H9 (cell line): ENCODE data around the gene PDE1C. TPM values are rescaled to one million over a fixed set of nuclear protein-coding genes. Genes with fewer than 3 reads are reported as not detected.

ENCODE experiments used
- DNase-seq: peaks from one replicate; pipeline ENCODE4 v3.0.0-alpha.2; 2017
- H2AFZ ChIP-seq: one replicate; pipeline ENCODE4 v1.6.1; 2013; ENCODE audit warnings: mild to moderate bottlenecking, low read length, control low read depth, moderate library complexity
- H2AK5ac ChIP-seq: 2 replicates; pipeline ENCODE4 v1.6.1; 2013; ENCODE audit warnings: low read length, control low read depth, mixed read lengths; ENCODE audit not compliant: insufficient read length
- H2BK120ac ChIP-seq: one replicate; pipeline ENCODE4 v1.6.1; 2013; ENCODE audit warnings: low read depth, mild to moderate bottlenecking, low read length, control low read depth, inconsistent platforms; ENCODE audit not compliant: poor library complexity, severe bottlenecking
- H2BK12ac ChIP-seq: 2 replicates; pipeline ENCODE4 v1.6.1; 2013; ENCODE audit warnings: low read length, control low read depth, mixed read lengths, low read depth; ENCODE audit not compliant: insufficient read length
- H2BK15ac ChIP-seq: 2 replicates; pipeline ENCODE4 v1.6.1; 2013; ENCODE audit warnings: low read depth, low read length, control low read depth
- H2BK20ac ChIP-seq: one replicate; pipeline ENCODE4 v1.6.1; 2013; ENCODE audit warnings: low read depth, mild to moderate bottlenecking, low read length, control low read depth, inconsistent platforms; ENCODE audit not compliant: poor library complexity, severe bottlenecking
- H2BK5ac ChIP-seq: 2 replicates; pipeline ENCODE4 v1.6.1; 2013; ENCODE audit warnings: low read length, control low read depth, mixed read lengths; ENCODE audit not compliant: insufficient read length
- H3K14ac ChIP-seq: 2 replicates; pipeline ENCODE4 v1.6.1; 2013; ENCODE audit warnings: low read length, control low read depth; ENCODE audit not compliant: insufficient read depth
- H3K18ac ChIP-seq: 2 replicates; pipeline ENCODE4 v1.6.1; 2013; ENCODE audit warnings: low read depth, mild to moderate bottlenecking, mixed read lengths, low read length, control low read depth; ENCODE audit not compliant: insufficient read length
- H3K23ac ChIP-seq: 2 replicates; pipeline ENCODE4 v1.6.1; 2013; ENCODE audit warnings: low read length, control low read depth, mixed read lengths, low read depth; ENCODE audit not compliant: insufficient read length
- H3K23me2 ChIP-seq: 2 replicates; pipeline ENCODE4 v1.6.1; 2013; ENCODE audit warnings: low read depth, mild to moderate bottlenecking, mixed read lengths, low read length, control low read depth; ENCODE audit not compliant: insufficient read length, poor library complexity, severe bottlenecking
- H3K27ac ChIP-seq: 2 replicates; pipeline ENCODE4 v1.5.1; 2013; ENCODE audit warnings: low read length, control low read depth, mixed read lengths, low read depth; ENCODE audit not compliant: insufficient read length
- H3K27me3 ChIP-seq: 2 replicates; pipeline ENCODE4 v1.6.1; 2013; ENCODE audit warnings: low read length, control low read depth, inconsistent platforms; ENCODE audit not compliant: insufficient read depth
- H3K4ac ChIP-seq: 2 replicates; pipeline ENCODE4 v1.6.1; 2013; ENCODE audit warnings: low read depth, mild to moderate bottlenecking, control low read depth, inconsistent platforms, low read length, moderate library complexity
- H3K4me1 ChIP-seq: 2 replicates; pipeline ENCODE4 v1.6.1; 2013; ENCODE audit warnings: low read length, control low read depth, inconsistent platforms; ENCODE audit not compliant: insufficient read depth
- H3K4me2 ChIP-seq: 2 replicates; pipeline ENCODE4 v1.6.1; 2013; ENCODE audit warnings: low read length, control low read depth, mixed read lengths; ENCODE audit not compliant: insufficient read length, insufficient read depth
- H3K56ac ChIP-seq: 2 replicates; pipeline ENCODE4 v1.6.1; 2013; ENCODE audit warnings: low read depth, mild to moderate bottlenecking, mixed read lengths, low read length, control low read depth; ENCODE audit not compliant: insufficient read length
- H3K79me1 ChIP-seq: 2 replicates; pipeline ENCODE4 v1.6.1; 2013; ENCODE audit warnings: low read depth, mild to moderate bottlenecking, moderate library complexity, low read length, control low read depth, inconsistent platforms; ENCODE audit not compliant: insufficient read depth, poor library complexity, severe bottlenecking
- H3K79me2 ChIP-seq: 2 replicates; pipeline ENCODE4 v1.6.1; 2013; ENCODE audit warnings: low read length, control low read depth, inconsistent platforms; ENCODE audit not compliant: insufficient read depth
- H3K9ac ChIP-seq: 2 replicates; pipeline ENCODE4 v1.6.1; 2013; ENCODE audit warnings: low read length, control low read depth, mixed read lengths; ENCODE audit not compliant: insufficient read length; ENCODE audit errors: extremely low read depth
- H3K9me3 ChIP-seq: one replicate; pipeline ENCODE4 v1.6.1; 2013; ENCODE audit warnings: low read depth, low read length, inconsistent platforms; ENCODE audit not compliant: control insufficient read depth
- H3T11ph ChIP-seq: one replicate; pipeline ENCODE4 v1.6.1; 2013; ENCODE audit warnings: mild to moderate bottlenecking, low read length, control low read depth, inconsistent platforms
- H4K20me1 ChIP-seq: one replicate; pipeline ENCODE4 v1.6.1; 2013; ENCODE audit not compliant: control insufficient read depth, insufficient read length, insufficient read depth
- H4K5ac ChIP-seq: 2 replicates; pipeline ENCODE4 v1.6.1; 2013; ENCODE audit warnings: low read depth, mild to moderate bottlenecking, mixed read lengths, low read length, control low read depth; ENCODE audit not compliant: insufficient read length
- H4K8ac ChIP-seq: replicated peaks from 2 replicates; pipeline ENCODE4 v1.6.1; 2013; ENCODE audit warnings: low read length, control low read depth, mixed read lengths, low read depth; ENCODE audit not compliant: insufficient read length
- H4K91ac ChIP-seq: 2 replicates; pipeline ENCODE4 v1.6.1; 2013; ENCODE audit warnings: low read depth, mild to moderate bottlenecking, moderate library complexity, mixed read lengths, low read length, control low read depth; ENCODE audit not compliant: insufficient read length
- H3K27ac Mint-ChIP-seq, 3 experiments: 2 replicates in 2 of 3; 3 replicates in 1 of 3; pipeline ENCODE4 v1.8.0; 2020 to 2021; ENCODE audit warnings: mixed read lengths in 3 of 3, mild to moderate bottlenecking in 1 of 3, moderate library complexity in 1 of 3
- H3K27me3 Mint-ChIP-seq: 2 replicates; pipeline ENCODE4 v1.8.0; 2021; ENCODE audit warnings: low read depth, mild to moderate bottlenecking, moderate library complexity, mixed read lengths
- H3K36me3 Mint-ChIP-seq, 3 experiments: 2 replicates in 2 of 3; 3 replicates in 1 of 3; pipeline ENCODE4 v1.8.0; 2020 to 2021; ENCODE audit warnings: low read depth in 3 of 3, mixed read lengths in 3 of 3; ENCODE audit not compliant: insufficient read depth in 1 of 3
- H3K4me1 Mint-ChIP-seq, 2 experiments: 2 replicates each; pipeline ENCODE4 v1.8.0; 2020; ENCODE audit warnings: mixed read lengths in 2 of 2
- H3K4me3 Mint-ChIP-seq, 2 experiments: 2 replicates in 1 of 2; 3 replicates in 1 of 2; pipeline ENCODE4 v1.8.0; 2020 to 2021; ENCODE audit warnings: mild to moderate bottlenecking in 2 of 2, mixed read lengths in 2 of 2, moderate library complexity in 1 of 2
- H3K9me3 Mint-ChIP-seq, 2 experiments: 2 replicates in 1 of 2; 3 replicates in 1 of 2; pipeline ENCODE4 v1.8.0; 2020; ENCODE audit warnings: mild to moderate bottlenecking in 2 of 2, mixed read lengths in 2 of 2, moderate library complexity in 1 of 2
- WGBS: extraction: QIAGEN DNeasy Blood & Tissue Kit; methylation state at CpG from one replicate; pipeline ENCODE4 v1.1.7; 2013; ENCODE audit warnings: missing lambda C conversion rate, low lambda C conversion rate, mixed read lengths; ENCODE audit not compliant: insufficient read length; ENCODE audit errors: extremely low coverage; 5-methylcytosine and 5-hydroxymethylcytosine counted together
- total RNA-seq: library from RNA; stranded (reverse); gene quantifications from 2 replicates; pipeline ENCODE4 v1.2.1, GENCODE V29; 2021
- TF ChIP-seq, protein P1 (sequence below): fragments of 200-600 bp; sonication (generic); conservative IDR thresholded peaks from 3 replicates; pipeline ENCODE4 v1.8.0; 2021; ENCODE audit warnings: antibody characterized with exemption, mild to moderate bottlenecking

The PDE1C gene
- total RNA-seq, 1 experiment from 2014 or later, result 0.17 TPM

DNA sequence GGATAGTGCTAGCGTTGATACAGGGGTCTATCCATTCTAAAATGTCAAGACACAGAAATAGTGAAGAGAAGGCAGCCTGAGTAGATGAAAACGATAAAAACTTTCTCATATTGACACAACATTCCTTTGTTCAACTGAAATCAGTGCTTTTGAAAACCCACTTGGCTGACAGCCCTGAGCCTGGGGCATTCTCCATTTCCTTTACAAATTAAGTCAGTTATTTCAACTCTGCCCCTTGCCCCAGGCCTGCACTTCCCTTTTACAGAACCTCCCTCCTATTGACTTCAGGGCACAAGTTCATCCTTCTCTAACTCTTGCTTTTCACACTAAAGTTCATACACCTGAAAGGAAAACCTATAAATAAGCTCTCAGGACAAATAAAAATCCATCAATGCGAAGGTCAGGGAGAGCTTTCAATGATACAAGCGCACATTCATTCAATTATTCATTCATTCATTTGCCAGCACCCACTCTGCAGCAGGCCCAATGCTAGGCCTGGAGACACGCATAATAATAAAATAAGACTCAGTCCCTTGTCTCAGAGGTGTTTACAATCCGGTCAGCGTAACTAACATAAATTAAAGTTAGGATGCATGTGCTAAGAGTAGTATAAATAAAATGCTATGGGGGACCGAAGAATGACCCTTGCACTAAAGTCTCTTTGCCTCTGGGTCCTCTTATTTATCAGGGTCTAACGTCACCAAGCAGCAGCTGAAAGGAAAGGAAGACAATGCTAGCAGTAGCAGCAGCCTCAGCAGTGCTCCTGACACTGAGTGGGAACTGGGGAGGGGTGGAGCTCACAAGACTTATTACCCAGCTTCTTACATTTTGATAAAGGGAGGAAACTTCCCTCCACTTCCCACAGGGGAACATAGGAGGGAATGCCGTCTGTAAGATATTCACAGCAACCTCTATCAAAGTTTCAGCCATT, 134.8 kb downstream of the PDE1C start:
- no peaks in the 10 kb centered on the region for H3K79me1 ChIP-seq
- H2AK5ac ChIP-seq, result no peak overlapping the region
- no peak overlapping the region for H2BK120ac ChIP-seq
- no peaks in the 10 kb centered on the region for H3K23me2 ChIP-seq
- no peaks in the 10 kb centered on the region for H3K79me2 ChIP-seq
- H3K56ac ChIP-seq, result no peak overlapping the region
- no peaks in the 10 kb centered on the region for H3K27me3 ChIP-seq
- no peak overlapping the region for H3K9ac ChIP-seq
- Mint-ChIP-seq H3K27ac (peak overlapping the region in 1 of 3 experiments; percentile 78; a peak in 1 of 7 replicates), H3K4me3 (no peak overlapping the region), H3K27me3 (peaks cover 10% of the 10 kb centered on the region), H3K36me3 (no peaks in the 10 kb centered on the region), H3K4me1 (peaks cover 3 to 16% of the 10 kb centered on the region in 2 experiments), H3K9me3 (peaks cover 0 to 3% of the 10 kb centered on the region in 2 experiments; a peak in 3 of 5 replicates)
- no peak overlapping the region for H4K8ac ChIP-seq
- no peak overlapping the region for H3K23ac ChIP-seq
- H4K5ac ChIP-seq, result no peak overlapping the region
- DNase-seq, result no peak
- H2BK5ac ChIP-seq, result no peak overlapping the region
- no peak overlapping the region for H3K4ac ChIP-seq
- no peaks in the 10 kb centered on the region for H3K4me1 ChIP-seq
- no peak overlapping the region for H3K4me2 ChIP-seq
- TF ChIP-seq, protein P1, sequence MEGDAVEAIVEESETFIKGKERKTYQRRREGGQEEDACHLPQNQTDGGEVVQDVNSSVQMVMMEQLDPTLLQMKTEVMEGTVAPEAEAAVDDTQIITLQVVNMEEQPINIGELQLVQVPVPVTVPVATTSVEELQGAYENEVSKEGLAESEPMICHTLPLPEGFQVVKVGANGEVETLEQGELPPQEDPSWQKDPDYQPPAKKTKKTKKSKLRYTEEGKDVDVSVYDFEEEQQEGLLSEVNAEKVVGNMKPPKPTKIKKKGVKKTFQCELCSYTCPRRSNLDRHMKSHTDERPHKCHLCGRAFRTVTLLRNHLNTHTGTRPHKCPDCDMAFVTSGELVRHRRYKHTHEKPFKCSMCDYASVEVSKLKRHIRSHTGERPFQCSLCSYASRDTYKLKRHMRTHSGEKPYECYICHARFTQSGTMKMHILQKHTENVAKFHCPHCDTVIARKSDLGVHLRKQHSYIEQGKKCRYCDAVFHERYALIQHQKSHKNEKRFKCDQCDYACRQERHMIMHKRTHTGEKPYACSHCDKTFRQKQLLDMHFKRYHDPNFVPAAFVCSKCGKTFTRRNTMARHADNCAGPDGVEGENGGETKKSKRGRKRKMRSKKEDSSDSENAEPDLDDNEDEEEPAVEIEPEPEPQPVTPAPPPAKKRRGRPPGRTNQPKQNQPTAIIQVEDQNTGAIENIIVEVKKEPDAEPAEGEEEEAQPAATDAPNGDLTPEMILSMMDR, result no peak
- H2BK12ac ChIP-seq, result no peak overlapping the region
- no peak overlapping the region for H2BK15ac ChIP-seq
- H3K14ac ChIP-seq, result no peak overlapping the region; the same call in 1 of the 2 replicates
- WGBS, result no CpG with 5 or more reads among the region's 10 CpGs
- no peaks in the 10 kb centered on the region for H4K20me1 ChIP-seq
- no peaks in the 10 kb centered on the region for H3K9me3 ChIP-seq
- no peak overlapping the region for H3T11ph ChIP-seq
- no peak overlapping the region for H2AFZ ChIP-seq
- no peak overlapping the region for H3K27ac ChIP-seq
- no peak overlapping the region for H2BK20ac ChIP-seq
- no peak overlapping the region for H4K91ac ChIP-seq
- H3K18ac ChIP-seq, result no peak overlapping the region
